Lower lobe of right lung (tissue), 2 donors: ENCODE results near the gene CPNE1. TPM values are rescaled to one million over a fixed set of nuclear protein-coding genes. Genes with fewer than 3 reads are reported as not detected.

ENCODE experiments used
- ATAC-seq, 2 donors: fragments of 200-7000 bp; cut with Tn5 transposase; one replicate each; pipeline ENCODE4 v1.9.1; 2020 to 2022; ENCODE audit warnings: mild to moderate bottlenecking in 2 of 2, moderate library complexity in 2 of 2
- DNase-seq: peaks from one replicate; pipeline ENCODE4 v3.0.0-alpha.2; 2020
- H3K27ac ChIP-seq: fragments of 200-600 bp; one replicate; pipeline ENCODE4 v1.8.0; 2022
- H3K27me3 ChIP-seq: fragments of 200-600 bp; one replicate; pipeline ENCODE4 v1.8.0; 2022; ENCODE audit warnings: low read depth
- H3K36me3 ChIP-seq: fragments of 200-600 bp; one replicate; pipeline ENCODE4 v1.8.0; 2022; ENCODE audit warnings: mild to moderate bottlenecking
- H3K4me1 ChIP-seq: fragments of 200-600 bp; one replicate; pipeline ENCODE4 v1.8.0; 2022
- H3K4me3 ChIP-seq: fragments of 200-600 bp; one replicate; pipeline ENCODE4 v1.8.0; 2022; ENCODE audit warnings: mild to moderate bottlenecking
- H3K9me3 ChIP-seq: fragments of 200-600 bp; one replicate; pipeline ENCODE4 v1.8.0; 2022
- intact Hi-C: fragments of 100-400 bp; cut with DNase I; formaldehyde crosslinking; loops from one replicate; pipeline ENCODE4 v1.11.0; 2022
- total RNA-seq: library from RNA; stranded (reverse); fragmentation: NEBNext Ultra II Directional; extraction: Animal tissue kit (Norgen Biotek cat#: 25700); gene quantifications from one replicate; pipeline ENCODE4 v1.2.1, GENCODE V29; 2021
- TF ChIP-seq, protein P1 (sequence below): fragments of 200-600 bp; IDR thresholded peaks from one replicate; pipeline ENCODE4 v1.8.0; 2022; ENCODE audit warnings: antibody characterized with exemption, mild to moderate bottlenecking
- donor health status: DM: no; HTN: yes; CAD: no; lungs with severe emphysema.

The CPNE1 gene
- total RNA-seq, 1 donor from 2014 or later = 154 TPM

DNA sequence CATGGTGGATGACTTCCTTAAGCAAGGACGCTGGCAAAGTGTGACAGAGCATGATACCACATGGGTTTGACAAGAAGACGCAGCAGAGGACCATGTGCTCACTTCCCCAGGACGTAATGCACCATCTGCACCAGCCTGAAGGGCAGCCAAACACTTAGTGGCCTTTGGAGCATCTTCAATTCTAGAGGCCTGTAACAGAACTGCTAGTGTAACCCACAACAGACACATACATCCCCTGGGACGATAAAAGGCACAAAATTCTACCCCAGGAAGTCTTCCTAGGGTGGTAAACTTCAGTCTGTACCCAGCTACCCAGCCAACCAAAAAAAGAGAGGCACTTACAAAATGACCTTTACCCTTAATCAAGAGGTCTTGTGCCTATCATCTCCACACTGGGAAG is 9.2 kb upstream of the CPNE1 start:
- ATAC-seq (no peak), DNase-seq (no peak)
- Histone ChIP-seq H3K9me3 (no peaks in the 10 kb centered on the region), H3K36me3 (peaks cover 97% of the 10 kb centered on the region), H3K4me3 (no peak overlapping the region), H3K27me3 (no peaks in the 10 kb centered on the region), H3K4me1 (no peaks in the 10 kb centered on the region), H3K27ac (no peak overlapping the region)
- TF ChIP-seq, protein P1, sequence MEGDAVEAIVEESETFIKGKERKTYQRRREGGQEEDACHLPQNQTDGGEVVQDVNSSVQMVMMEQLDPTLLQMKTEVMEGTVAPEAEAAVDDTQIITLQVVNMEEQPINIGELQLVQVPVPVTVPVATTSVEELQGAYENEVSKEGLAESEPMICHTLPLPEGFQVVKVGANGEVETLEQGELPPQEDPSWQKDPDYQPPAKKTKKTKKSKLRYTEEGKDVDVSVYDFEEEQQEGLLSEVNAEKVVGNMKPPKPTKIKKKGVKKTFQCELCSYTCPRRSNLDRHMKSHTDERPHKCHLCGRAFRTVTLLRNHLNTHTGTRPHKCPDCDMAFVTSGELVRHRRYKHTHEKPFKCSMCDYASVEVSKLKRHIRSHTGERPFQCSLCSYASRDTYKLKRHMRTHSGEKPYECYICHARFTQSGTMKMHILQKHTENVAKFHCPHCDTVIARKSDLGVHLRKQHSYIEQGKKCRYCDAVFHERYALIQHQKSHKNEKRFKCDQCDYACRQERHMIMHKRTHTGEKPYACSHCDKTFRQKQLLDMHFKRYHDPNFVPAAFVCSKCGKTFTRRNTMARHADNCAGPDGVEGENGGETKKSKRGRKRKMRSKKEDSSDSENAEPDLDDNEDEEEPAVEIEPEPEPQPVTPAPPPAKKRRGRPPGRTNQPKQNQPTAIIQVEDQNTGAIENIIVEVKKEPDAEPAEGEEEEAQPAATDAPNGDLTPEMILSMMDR = no peak
- intact Hi-C loops = no loop called here

DNA sequence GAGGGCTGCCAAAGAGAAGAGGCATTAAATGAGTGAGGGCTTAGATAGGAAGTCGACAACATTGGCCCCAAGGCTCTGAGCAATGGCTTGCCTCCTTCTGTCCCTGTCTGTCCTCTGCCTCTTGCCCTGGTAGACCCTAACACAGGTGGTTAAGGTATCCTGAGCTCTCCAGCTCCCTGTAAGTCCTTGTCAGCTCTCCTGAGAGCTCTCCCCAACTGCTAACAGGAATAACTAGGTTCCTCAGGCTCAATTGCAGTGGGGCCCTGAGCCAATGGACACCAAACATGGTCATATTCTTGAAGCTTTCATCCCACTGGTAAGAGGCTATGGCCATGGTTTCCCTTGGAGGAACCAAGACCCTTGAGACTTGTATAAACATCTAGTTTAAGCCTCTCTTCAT is 5.0 kb upstream of the CPNE1 start:
- no peaks in the 10 kb centered on the region for H3K4me1 ChIP-seq
- H3K9me3 ChIP-seq = no peaks in the 10 kb centered on the region
- peaks cover 65% of the 10 kb centered on the region for H3K36me3 ChIP-seq
- DNase-seq (no peak), ATAC-seq (no peak)
- no peak overlapping the region for H3K4me3 ChIP-seq
- no peak overlapping the region for H3K27ac ChIP-seq
- TF ChIP-seq, protein P1 = no peak
- no peaks in the 10 kb centered on the region for H3K27me3 ChIP-seq
- intact Hi-C loops = no loop called here

DNA sequence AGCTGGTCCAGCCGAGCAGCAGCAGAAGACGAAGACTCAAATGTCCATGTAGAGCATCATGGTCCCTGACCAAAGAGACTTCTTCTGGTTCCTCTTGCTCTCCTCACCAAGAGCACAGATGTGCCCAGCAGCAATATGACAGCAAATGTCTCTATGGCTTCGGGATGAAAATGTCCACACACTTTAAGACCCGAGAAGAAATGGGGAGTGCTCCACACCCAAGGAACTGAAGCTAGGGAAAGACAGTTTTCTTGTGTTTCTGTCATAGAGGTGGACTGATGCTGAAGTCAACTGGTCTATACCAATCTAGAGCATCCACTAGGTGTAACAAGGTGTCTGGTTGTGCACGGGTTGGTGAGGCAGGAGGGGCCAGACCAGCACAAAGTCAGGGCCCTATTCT is 4.5 kb upstream of the CPNE1 start:
- Histone ChIP-seq H3K4me3 (no peak overlapping the region), H3K27me3 (no peaks in the 10 kb centered on the region), H3K27ac (no peak overlapping the region), H3K4me1 (no peaks in the 10 kb centered on the region), H3K36me3 (peaks cover 60% of the 10 kb centered on the region), H3K9me3 (no peaks in the 10 kb centered on the region)
- intact Hi-C loops = no loop called here
- no peak for DNase-seq
- ATAC-seq = no peak
- TF ChIP-seq, protein P1 = no peak

DNA sequence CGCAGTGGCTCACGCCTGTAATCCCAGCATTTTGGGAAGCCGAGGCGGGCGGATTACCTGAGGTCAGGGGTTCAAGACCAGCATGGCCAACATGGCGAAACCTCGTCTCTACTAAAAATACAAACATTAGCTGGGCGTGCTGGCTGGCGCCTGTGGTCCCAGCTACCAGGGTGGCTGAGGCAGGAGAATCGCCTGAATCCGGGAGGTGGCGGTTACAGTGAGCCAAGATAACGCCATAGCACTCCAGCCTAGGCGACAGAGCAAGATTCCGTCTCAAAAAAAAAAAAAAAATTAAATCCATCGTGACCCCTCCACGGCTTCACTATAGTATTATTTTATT is 1.2 kb upstream of the CPNE1 start:
- DNase-seq (no peak), ATAC-seq (no peak)
- TF ChIP-seq, protein P1 = no peak
- H3K4me1 ChIP-seq = peaks cover 27% of the 10 kb centered on the region
- H3K27me3 ChIP-seq = no peaks in the 10 kb centered on the region
- peaks cover 27% of the 10 kb centered on the region for H3K36me3 ChIP-seq
- intact Hi-C loops = no loop called here
- no peak overlapping the region for H3K27ac ChIP-seq
- H3K9me3 ChIP-seq = no peaks in the 10 kb centered on the region
- no peak overlapping the region for H3K4me3 ChIP-seq

DNA sequence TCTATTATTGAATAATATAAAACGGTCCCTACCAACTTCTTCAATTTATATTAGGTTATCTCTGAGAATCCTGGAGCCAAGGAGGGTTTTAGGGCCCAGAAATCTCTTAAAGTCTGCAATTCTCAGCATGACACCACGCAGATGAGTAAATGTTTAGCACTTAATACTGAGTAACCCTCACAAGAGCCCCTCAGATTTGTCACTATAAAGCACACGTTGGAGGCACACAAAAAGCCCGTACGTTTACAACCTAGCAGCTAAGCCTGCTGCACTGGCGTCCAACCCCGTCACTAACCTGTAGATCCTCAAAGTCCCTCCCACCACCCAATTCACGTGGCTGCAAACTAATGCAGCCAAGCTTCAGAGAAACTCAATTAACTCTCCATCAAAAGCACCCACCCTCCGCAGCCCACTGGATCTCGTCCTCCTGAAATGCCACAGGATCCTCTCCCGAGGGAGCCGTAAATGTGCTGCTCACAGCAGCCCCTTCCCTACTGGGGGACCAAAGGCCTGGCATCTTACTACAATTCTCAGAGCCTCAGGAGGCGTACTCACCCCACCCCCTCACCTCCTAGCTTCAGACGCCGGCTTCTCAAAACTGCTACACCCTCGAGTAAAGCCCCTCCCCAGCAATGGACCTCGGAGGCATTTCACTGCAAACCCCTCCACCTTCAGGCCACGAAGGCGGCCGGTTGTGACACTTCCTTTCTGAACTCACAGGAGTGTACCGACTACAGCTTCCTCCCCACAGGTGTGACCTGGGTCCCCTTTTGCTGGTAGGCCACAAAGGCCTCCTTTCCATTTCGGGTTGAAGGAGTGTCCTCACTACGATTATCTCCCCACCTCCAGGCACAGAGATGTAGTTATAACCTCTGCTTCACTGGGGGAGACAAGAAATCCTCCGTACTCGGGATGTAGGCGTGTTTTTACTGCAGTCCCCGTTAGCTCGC is 909 bp downstream of the CPNE1 start:
- peaks cover 48% of the 10 kb centered on the region for H3K4me1 ChIP-seq
- intact Hi-C loops = no loop called here
- H3K36me3 ChIP-seq = peaks cover 6% of the 10 kb centered on the region
- ATAC-seq (peak; percentile 47 to 58), DNase-seq (peak; percentile 56)
- H3K9me3 ChIP-seq = no peaks in the 10 kb centered on the region
- no peaks in the 10 kb centered on the region for H3K27me3 ChIP-seq
- peak overlapping the region; percentile 98 for H3K27ac ChIP-seq
- TF ChIP-seq, protein P1 = no peak
- peak overlapping the region; percentile 81 for H3K4me3 ChIP-seq
